Esophagus squamous epithelium (tissue), 4 donors: ENCODE data around the gene HMGCLL1.

ENCODE experiments used
- CTCF ChIP-seq, 6 experiments: fragments of 450-650 bp in 4 of 6; fragments of 200-600 bp in 2 of 6; sonication (generic) in 2 of 6; IDR thresholded peaks; one replicate each; pipeline ENCODE4 v1.5.1; 2016 to 2019; ENCODE audit warnings: antibody characterized with exemption in 6 of 6, mild to moderate bottlenecking in 4 of 6, moderate library complexity in 4 of 6
- POLR2A ChIP-seq, 4 donors: fragments of 450-650 bp; IDR thresholded peaks; one replicate each; pipeline ENCODE4 v1.6.1; 2017; ENCODE audit warnings: antibody characterized with exemption in 4 of 4, mild to moderate bottlenecking in 4 of 4, moderate library complexity in 3 of 4

- no peak for TF ChIP-seq CTCF (IDR thresholded peaks at IDR 0.05)
- TF ChIP-seq POLR2A (IDR thresholded peaks at IDR 0.05) = no peak
These were observed 11.4 kb downstream of the HMGCLL1 start for GRCh38 chr6:55567558-55567957.
